ENCODE data around the gene ANKRD24. TPM values are rescaled to one million over a fixed set of nuclear protein-coding genes. Genes with fewer than 3 reads are reported as not detected.
"Not testable (repeated sequence)": the region's sequence is repeated elsewhere in the genome, so short reads cannot be mapped to it uniquely, and the experiment has no call there.

ANKRD24 gene
- total RNA-seq, 1 donor from 2014 or later = 0.89 TPM

DNA sequence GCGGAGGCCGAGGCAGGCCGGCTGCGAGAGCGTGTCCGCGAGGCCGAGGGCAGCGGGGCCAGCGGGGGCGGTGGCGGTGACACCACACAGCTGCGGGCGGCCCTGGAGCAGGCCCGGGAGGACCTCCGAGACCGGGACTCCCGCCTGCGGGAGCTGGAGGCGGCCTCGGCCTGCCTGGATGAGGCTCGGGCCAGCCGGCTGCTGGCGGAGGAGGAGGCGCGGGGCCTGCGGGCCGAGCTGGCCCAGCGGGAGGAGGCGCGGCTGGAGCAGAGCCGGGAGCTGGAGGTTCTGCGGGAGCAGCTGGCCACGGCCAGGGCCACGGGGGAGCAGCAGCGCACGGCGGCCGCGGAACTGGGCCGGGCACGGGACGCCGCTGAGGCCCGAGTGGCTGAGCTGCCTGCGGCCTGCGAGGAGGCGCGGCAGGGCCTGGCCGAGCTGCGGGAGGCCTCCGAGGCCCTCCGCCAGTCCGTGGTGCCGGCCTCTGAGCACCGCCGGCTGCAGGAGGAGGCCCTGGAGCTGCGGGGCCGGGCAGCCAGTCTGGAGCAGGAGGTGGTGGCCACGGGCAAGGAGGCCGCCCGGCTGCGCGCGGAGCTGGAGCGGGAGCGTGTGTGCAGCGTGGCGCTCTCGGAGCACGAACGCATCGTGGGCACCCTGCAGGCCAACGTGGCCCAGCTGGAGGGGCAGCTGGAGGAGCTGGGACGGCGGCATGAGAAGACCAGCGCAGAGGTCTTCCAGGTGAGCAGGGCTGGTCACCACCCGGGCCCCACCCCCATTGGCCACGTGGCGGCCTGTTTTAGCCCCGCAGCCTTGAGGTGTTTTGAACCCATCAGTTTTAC lies 35.2 kb downstream of the ANKRD24 start:
- no peak for DNase-seq (ENCODE audit: extremely low spot score, unreplicated experiment)
- Mint-ChIP-seq H3K4me3 (ENCODE audit: unreplicated experiment) (no peak overlapping the region), H3K4me1 (ENCODE audit: unreplicated experiment) (peaks cover 4% of the 10 kb centered on the region), H3K9me3 (ENCODE audit: unreplicated experiment) (no peaks in the 10 kb centered on the region), H3K27ac (ENCODE audit: unreplicated experiment) (no peak overlapping the region), H3K27me3 (ENCODE audit: unreplicated experiment) (peaks cover 7% of the 10 kb centered on the region), H3K36me3 (ENCODE audit: unreplicated experiment) (no peaks in the 10 kb centered on the region)
- TF ChIP-seq, protein P1, sequence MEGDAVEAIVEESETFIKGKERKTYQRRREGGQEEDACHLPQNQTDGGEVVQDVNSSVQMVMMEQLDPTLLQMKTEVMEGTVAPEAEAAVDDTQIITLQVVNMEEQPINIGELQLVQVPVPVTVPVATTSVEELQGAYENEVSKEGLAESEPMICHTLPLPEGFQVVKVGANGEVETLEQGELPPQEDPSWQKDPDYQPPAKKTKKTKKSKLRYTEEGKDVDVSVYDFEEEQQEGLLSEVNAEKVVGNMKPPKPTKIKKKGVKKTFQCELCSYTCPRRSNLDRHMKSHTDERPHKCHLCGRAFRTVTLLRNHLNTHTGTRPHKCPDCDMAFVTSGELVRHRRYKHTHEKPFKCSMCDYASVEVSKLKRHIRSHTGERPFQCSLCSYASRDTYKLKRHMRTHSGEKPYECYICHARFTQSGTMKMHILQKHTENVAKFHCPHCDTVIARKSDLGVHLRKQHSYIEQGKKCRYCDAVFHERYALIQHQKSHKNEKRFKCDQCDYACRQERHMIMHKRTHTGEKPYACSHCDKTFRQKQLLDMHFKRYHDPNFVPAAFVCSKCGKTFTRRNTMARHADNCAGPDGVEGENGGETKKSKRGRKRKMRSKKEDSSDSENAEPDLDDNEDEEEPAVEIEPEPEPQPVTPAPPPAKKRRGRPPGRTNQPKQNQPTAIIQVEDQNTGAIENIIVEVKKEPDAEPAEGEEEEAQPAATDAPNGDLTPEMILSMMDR (IDR thresholded peaks at IDR 0.05) = no peak

- DNase-seq (ENCODE audit: extremely low spot score, unreplicated experiment); H3K36me3 Mint-ChIP-seq (ENCODE audit: unreplicated experiment); H3K27ac Mint-ChIP-seq (ENCODE audit: unreplicated experiment); H3K4me3 Mint-ChIP-seq (ENCODE audit: unreplicated experiment); H3K9me3 Mint-ChIP-seq (ENCODE audit: unreplicated experiment); H3K27me3 Mint-ChIP-seq (ENCODE audit: unreplicated experiment); H3K4me1 Mint-ChIP-seq (ENCODE audit: unreplicated experiment): not testable (repeated sequence)
Measured at GRCh38 chr19:4218523-4218922, 36.0 kb downstream of the ANKRD24 start.

- peaks cover 4% of the 10 kb centered on the region for H3K4me1 Mint-ChIP-seq (ENCODE audit: unreplicated experiment)
- H3K4me3 Mint-ChIP-seq (ENCODE audit: unreplicated experiment) = no peak overlapping the region
Measured at GRCh38 chr19:4220188-4220587, 37.7 kb downstream of the ANKRD24 start.

GRCh38 chr19:4224470-4224869 lies 42.0 kb downstream of the ANKRD24 start:
- H3K9me3 Mint-ChIP-seq (ENCODE audit: unreplicated experiment) = no peaks in the 10 kb centered on the region
- H3K4me3 Mint-ChIP-seq (ENCODE audit: unreplicated experiment) = no peak overlapping the region
- no peak for DNase-seq (ENCODE audit: extremely low spot score, unreplicated experiment)
- H3K36me3 Mint-ChIP-seq (ENCODE audit: unreplicated experiment) = no peaks in the 10 kb centered on the region
- H3K27me3 Mint-ChIP-seq (ENCODE audit: unreplicated experiment) = no peaks in the 10 kb centered on the region
- no peak overlapping the region for H3K27ac Mint-ChIP-seq (ENCODE audit: unreplicated experiment)
- H3K4me1 Mint-ChIP-seq (ENCODE audit: unreplicated experiment) = peaks cover 4% of the 10 kb centered on the region
- TF ChIP-seq, protein P1 (IDR thresholded peaks at IDR 0.05) = no peak

More at GRCh38 chr19:4220188-4220587, 37.7 kb downstream of the ANKRD24 start:
- Mint-ChIP-seq H3K36me3 (ENCODE audit: unreplicated experiment) (no peaks in the 10 kb centered on the region), H3K9me3 (ENCODE audit: unreplicated experiment) (no peaks in the 10 kb centered on the region), H3K27ac (ENCODE audit: unreplicated experiment) (no peak overlapping the region), H3K27me3 (ENCODE audit: unreplicated experiment) (no peaks in the 10 kb centered on the region)
- TF ChIP-seq, protein P1 (IDR thresholded peaks at IDR 0.05) = no peak
- no peak for DNase-seq (ENCODE audit: extremely low spot score, unreplicated experiment)

- H3K36me3 Mint-ChIP-seq (ENCODE audit: unreplicated experiment) = no peaks in the 10 kb centered on the region
- DNase-seq (ENCODE audit: extremely low spot score, unreplicated experiment) = no peak
- no peak overlapping the region for H3K4me3 Mint-ChIP-seq (ENCODE audit: unreplicated experiment)
- TF ChIP-seq, protein P1 (IDR thresholded peaks at IDR 0.05) = no peak
- no peak overlapping the region for H3K27ac Mint-ChIP-seq (ENCODE audit: unreplicated experiment)
- H3K4me1 Mint-ChIP-seq (ENCODE audit: unreplicated experiment) = no peaks in the 10 kb centered on the region
- H3K9me3 Mint-ChIP-seq (ENCODE audit: unreplicated experiment) = no peaks in the 10 kb centered on the region
- H3K27me3 Mint-ChIP-seq (ENCODE audit: unreplicated experiment) = no peaks in the 10 kb centered on the region
Measured at GRCh38 chr19:4225885-4226284, 43.4 kb downstream of the ANKRD24 start.

Measured in osteocyte (in vitro differentiated cells).